Activated CD4-positive, alpha-beta T cell treated with anti-CD3 and anti-CD28 coated beads for 36 hours (primary cell): ENCODE data around the gene C17orf67. TPM values are rescaled to one million over a fixed set of nuclear protein-coding genes. Genes with fewer than 3 reads are reported as not detected.

Experiments
- ATAC-seq: fragments of 200-7000 bp; cut with Tn5 transposase; one replicate; pipeline ENCODE4 v1.10.0; 2021; ENCODE audit warnings: mild to moderate bottlenecking, moderate library complexity
- CTCF ChIA-PET: fragments of 350-600 bp; sonication (Branson Sonifier 250); formaldehyde crosslinking; loops from one replicate; lab custom pipeline; 2021; ENCODE audit warnings: antibody characterized with exemption; lab: Charles Lee
- POLR2A ChIA-PET: fragments of 350-600 bp; sonication (Branson Sonifier 250); formaldehyde crosslinking; loops from one replicate; lab custom pipeline; 2021; ENCODE audit warnings: antibody characterized with exemption, inconsistent platforms; lab: Charles Lee
- DNase-seq: peaks from one replicate; pipeline ENCODE4 v3.0.0-alpha.2; 2020
- H3K27ac Mint-ChIP-seq: one replicate; pipeline ENCODE4 v1.8.0; 2021; ENCODE audit warnings: mixed read lengths
- H3K27me3 Mint-ChIP-seq: one replicate; pipeline ENCODE4 v1.8.0; 2021; ENCODE audit warnings: mixed read lengths
- H3K36me3 Mint-ChIP-seq: one replicate; pipeline ENCODE4 v1.8.0; 2021; ENCODE audit warnings: low read depth, mixed read lengths
- H3K4me1 Mint-ChIP-seq: one replicate; pipeline ENCODE4 v1.8.0; 2021; ENCODE audit warnings: mixed read lengths
- H3K4me3 Mint-ChIP-seq: one replicate; pipeline ENCODE4 v1.8.0; 2021; ENCODE audit warnings: mild to moderate bottlenecking, moderate library complexity, mixed read lengths
- H3K9me3 Mint-ChIP-seq: one replicate; pipeline ENCODE4 v1.8.0; 2021; ENCODE audit warnings: low read depth, mixed read lengths
- intact Hi-C, 2 experiments: fragments of 100-400 bp; cut with DNase I in 1 of 2; cut with micrococcal nuclease in 1 of 2; formaldehyde crosslinking; loops; one replicate each; pipeline versions ENCODE4 v1.14.2 to v1.15.1; 2022 to 2024; cut with DNase I, micrococcal nuclease
- total RNA-seq, 2 experiments: library from RNA; stranded (reverse); gene quantifications; one replicate each; pipeline ENCODE4 v1.2.3, GENCODE V29; 2021

The C17orf67 gene
- total RNA-seq, 2 experiments from 2014 or later: 4.0 to 5.0 TPM

GRCh38 chr17:56863974-56864373 is 30.3 kb upstream of the C17orf67 start:
- DNase-seq (no peak), ATAC-seq (no peak)
- H3K9me3 Mint-ChIP-seq: no peaks in the 10 kb centered on the region
- H3K27ac Mint-ChIP-seq: no peak overlapping the region
- no peak overlapping the region for H3K4me3 Mint-ChIP-seq
- intact Hi-C loops: no loop called here
- CTCF ChIA-PET: interaction anchor here (0.6 to 1.9 kb wide), 7 partner anchors 11 to 56 kb away, joined by 3 to 6 read pairs (median 3); partner anchors contain the start of gene DGKE
- POLR2A ChIA-PET: no interaction called here
- H3K4me1 Mint-ChIP-seq: peaks cover 4% of the 10 kb centered on the region
- H3K27me3 Mint-ChIP-seq: no peaks in the 10 kb centered on the region
- H3K36me3 Mint-ChIP-seq: peaks cover 25% of the 10 kb centered on the region

GRCh38 chr17:56861899-56862298 is 28.2 kb upstream of the C17orf67 start:
- intact Hi-C loops: no loop called here
- ChIA-PET CTCF (interaction anchor here (0.8 to 1.1 kb wide), 2 partner anchors 9 to 116 kb away, joined by 3 to 4 read pairs; partner anchors contain the start of gene SCPEP1), POLR2A (no interaction called here)
- Mint-ChIP-seq H3K4me3 (no peak overlapping the region), H3K36me3 (peaks cover 33% of the 10 kb centered on the region), H3K27ac (no peak overlapping the region), H3K9me3 (no peaks in the 10 kb centered on the region), H3K4me1 (no peaks in the 10 kb centered on the region), H3K27me3 (no peaks in the 10 kb centered on the region)
- DNase-seq: no peak
- no peak for ATAC-seq

- ATAC-seq: no peak
- no peak overlapping the region for H3K27ac Mint-ChIP-seq
Measured at GRCh38 chr17:56851008-56851407, 17.3 kb upstream of the C17orf67 start.

GRCh38 chr17:56850591-56850990 is 16.9 kb upstream of the C17orf67 start:
- Mint-ChIP-seq H3K27ac (no peak overlapping the region), H3K27me3 (no peaks in the 10 kb centered on the region), H3K4me3 (no peak overlapping the region), H3K36me3 (peaks cover 39% of the 10 kb centered on the region), H3K4me1 (no peaks in the 10 kb centered on the region), H3K9me3 (no peaks in the 10 kb centered on the region)
- ChIA-PET POLR2A (interaction anchor here (0.7 kb wide), 2 partner anchors 36 to 62 kb away, joined by 3 read pairs; no protein-coding TSS in a partner anchor), CTCF (interaction anchor here (0.9 to 1.5 kb wide), 2 partner anchors 28 to 89 kb away, joined by 3 to 4 read pairs; no protein-coding TSS in a partner anchor)
- ATAC-seq (no peak), DNase-seq (no peak)
- intact Hi-C loops: no loop called here

More at GRCh38 chr17:56851008-56851407, 17.3 kb upstream of the C17orf67 start:
- Mint-ChIP-seq H3K4me1 (no peaks in the 10 kb centered on the region), H3K36me3 (peaks cover 38% of the 10 kb centered on the region), H3K9me3 (no peaks in the 10 kb centered on the region), H3K27me3 (no peaks in the 10 kb centered on the region), H3K4me3 (no peak overlapping the region)
- CTCF ChIA-PET: interaction anchor here (0.7 to 1.5 kb wide), 4 partner anchors 8 to 678 kb away, joined by 3 to 4 read pairs (median 4); no protein-coding TSS in a partner anchor
- POLR2A ChIA-PET: interaction anchor here (0.7 kb wide), 2 partner anchors 36 to 61 kb away, joined by 3 read pairs; no protein-coding TSS in a partner anchor
- intact Hi-C loops: no loop called here
- DNase-seq: no peak

GRCh38 chr17:56849131-56849530 is 15.4 kb upstream of the C17orf67 start:
- intact Hi-C loops: no loop called here
- Mint-ChIP-seq H3K9me3 (no peaks in the 10 kb centered on the region), H3K4me1 (no peaks in the 10 kb centered on the region), H3K4me3 (no peak overlapping the region), H3K27ac (no peak overlapping the region), H3K36me3 (peaks cover 35% of the 10 kb centered on the region), H3K27me3 (no peaks in the 10 kb centered on the region)
- no peak for DNase-seq
- ATAC-seq: no peak
- ChIA-PET POLR2A (interaction anchor here (0.8 kb wide), 1 partner anchor 14 kb away, joined by 3 read pairs; no protein-coding TSS in a partner anchor), CTCF (no interaction called here)

- Mint-ChIP-seq H3K4me1 (no peaks in the 10 kb centered on the region), H3K9me3 (no peaks in the 10 kb centered on the region), H3K36me3 (peaks cover 33% of the 10 kb centered on the region), H3K27me3 (no peaks in the 10 kb centered on the region), H3K27ac (no peak overlapping the region), H3K4me3 (no peak overlapping the region)
- DNase-seq: no peak
- intact Hi-C loops: no loop called here
- ATAC-seq: no peak
- CTCF ChIA-PET: no interaction called here
- POLR2A ChIA-PET: no interaction called here
Measured at GRCh38 chr17:56847106-56847505, 13.4 kb upstream of the C17orf67 start.

GRCh38 chr17:56845934-56846333 is 12.2 kb upstream of the C17orf67 start:
- Mint-ChIP-seq H3K27ac (no peak overlapping the region), H3K4me1 (no peaks in the 10 kb centered on the region), H3K36me3 (peaks cover 28% of the 10 kb centered on the region), H3K27me3 (no peaks in the 10 kb centered on the region), H3K4me3 (no peak overlapping the region), H3K9me3 (no peaks in the 10 kb centered on the region)
- intact Hi-C loops: no loop called here
- ATAC-seq (no peak), DNase-seq (no peak)
- ChIA-PET CTCF (interaction anchor here (0.7 to 1.6 kb wide), 3 partner anchors 11 to 118 kb away, joined by 3 to 8 read pairs (median 3); no protein-coding TSS in a partner anchor), POLR2A (interaction anchor here (0.8 kb wide), 1 partner anchor 11 kb away, joined by 4 read pairs; no protein-coding TSS in a partner anchor)

GRCh38 chr17:56842577-56842976 is 8.9 kb upstream of the C17orf67 start:
- no peaks in the 10 kb centered on the region for H3K9me3 Mint-ChIP-seq
- H3K4me3 Mint-ChIP-seq: no peak overlapping the region
- intact Hi-C loops: no loop called here
- DNase-seq: no peak
- no peak overlapping the region for H3K27ac Mint-ChIP-seq
- peaks cover 30% of the 10 kb centered on the region for H3K36me3 Mint-ChIP-seq
- ATAC-seq: no peak
- peaks cover 19% of the 10 kb centered on the region for H3K4me1 Mint-ChIP-seq
- ChIA-PET CTCF (interaction anchor here (0.7 to 2.3 kb wide), 6 partner anchors 9 to 213 kb away, joined by 3 to 9 read pairs (median 4); no protein-coding TSS in a partner anchor), POLR2A (no interaction called here)
- H3K27me3 Mint-ChIP-seq: no peaks in the 10 kb centered on the region

- CTCF ChIA-PET: interaction anchor here (1.1 to 2.2 kb wide), 3 partner anchors 19 to 101 kb away, joined by 5 to 7 read pairs (median 6); no protein-coding TSS in a partner anchor
- H3K4me1 Mint-ChIP-seq: peaks cover 39% of the 10 kb centered on the region
- no peak overlapping the region for H3K4me3 Mint-ChIP-seq
- POLR2A ChIA-PET: no interaction called here
- no peak overlapping the region for H3K27ac Mint-ChIP-seq
- no peaks in the 10 kb centered on the region for H3K9me3 Mint-ChIP-seq
- H3K36me3 Mint-ChIP-seq: peaks cover 38% of the 10 kb centered on the region
- DNase-seq (no peak), ATAC-seq (no peak)
- intact Hi-C loops: loop anchor here (10.0 kb wide), 2 partner anchors 246 to 1246 kb away; partner anchors contain the start of genes AKAP1 (in 1 of the 2) and DYNLL2 (in 1 of the 2)
- H3K27me3 Mint-ChIP-seq: no peaks in the 10 kb centered on the region
Measured at GRCh38 chr17:56838687-56839086, 5.0 kb upstream of the C17orf67 start.

GRCh38 chr17:56835264-56835585 is 1.5 kb upstream of the C17orf67 start:
- Mint-ChIP-seq H3K27ac (peak overlapping the region; percentile 90), H3K27me3 (no peaks in the 10 kb centered on the region), H3K9me3 (no peaks in the 10 kb centered on the region), H3K36me3 (peaks cover 54% of the 10 kb centered on the region), H3K4me3 (peak overlapping the region; percentile 86), H3K4me1 (peaks cover 58% of the 10 kb centered on the region)
- CTCF ChIA-PET: interaction anchor here (0.6 to 4.1 kb wide), 8 partner anchors 10 to 728 kb away, joined by 3 to 26 read pairs (median 6); partner anchors contain the start of gene TRIM25
- POLR2A ChIA-PET: interaction anchor here (0.6 kb wide), 2 partner anchors 10 to 14 kb away, joined by 3 to 4 read pairs; no protein-coding TSS in a partner anchor
- DNase-seq: no peak
- no peak for ATAC-seq
- intact Hi-C loops: loop anchor here (10.0 kb wide), 2 partner anchors 250 to 1250 kb away; partner anchors contain the start of genes AKAP1 (in 1 of the 2) and DYNLL2 (in 1 of the 2)

GRCh38 chr17:56834380-56835263 is 902 bp upstream of the C17orf67 start:
- Mint-ChIP-seq H3K27me3 (no peaks in the 10 kb centered on the region), H3K4me1 (peaks cover 62% of the 10 kb centered on the region), H3K36me3 (peaks cover 53% of the 10 kb centered on the region), H3K4me3 (peak overlapping the region; percentile 86), H3K9me3 (no peaks in the 10 kb centered on the region), H3K27ac (peak overlapping the region; percentile 90)
- ChIA-PET POLR2A (interaction anchor here (0.5 to 1.4 kb wide), 5 partner anchors 11 to 126 kb away, joined by 3 to 5 read pairs (median 3); partner anchors contain the start of gene COIL), CTCF (interaction anchor here (0.6 to 4.1 kb wide), 12 partner anchors 9 to 727 kb away, joined by 3 to 26 read pairs (median 4); partner anchors contain the start of gene TRIM25)
- DNase-seq (peak; percentile 84), ATAC-seq (peak; percentile 26)
- intact Hi-C loops: loop anchor here (1.0 to 10.0 kb wide), 10 partner anchors 36 to 1683 kb away; partner anchors contain the start of genes AKAP1 (in 1 of the 2), COIL (in 1 of the 2), DYNLL2 (in 1 of the 2) and MMD (in 1 of the 2)
